ENCODE data around the gene TMEM196. TPM values are rescaled to one million over a fixed set of nuclear protein-coding genes. Genes with fewer than 3 reads are reported as not detected.

TMEM196 gene
- polyA plus RNA-seq, 3 donors = not detected

DNA sequence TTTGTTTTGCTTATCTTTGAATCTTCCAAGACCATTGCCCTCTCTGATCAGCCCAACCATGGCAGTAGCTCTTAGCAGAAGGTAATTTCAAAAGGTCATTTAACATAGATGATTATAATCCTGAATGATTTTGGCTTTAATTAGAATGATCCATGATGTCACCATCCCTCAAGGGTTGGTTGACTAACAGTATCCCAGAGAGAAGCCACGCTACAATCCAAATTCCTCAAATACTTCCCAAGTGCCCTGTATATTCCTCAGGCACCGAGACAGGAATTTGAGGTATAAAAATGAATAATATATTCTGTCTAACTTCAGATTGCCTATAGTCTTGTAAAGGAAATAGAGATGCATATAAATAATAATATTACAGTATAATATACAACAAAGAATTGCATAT, 42.1 kb upstream of the TMEM196 start:
- H3K4me1 Mint-ChIP-seq = no peaks in the 10 kb centered on the region

DNA sequence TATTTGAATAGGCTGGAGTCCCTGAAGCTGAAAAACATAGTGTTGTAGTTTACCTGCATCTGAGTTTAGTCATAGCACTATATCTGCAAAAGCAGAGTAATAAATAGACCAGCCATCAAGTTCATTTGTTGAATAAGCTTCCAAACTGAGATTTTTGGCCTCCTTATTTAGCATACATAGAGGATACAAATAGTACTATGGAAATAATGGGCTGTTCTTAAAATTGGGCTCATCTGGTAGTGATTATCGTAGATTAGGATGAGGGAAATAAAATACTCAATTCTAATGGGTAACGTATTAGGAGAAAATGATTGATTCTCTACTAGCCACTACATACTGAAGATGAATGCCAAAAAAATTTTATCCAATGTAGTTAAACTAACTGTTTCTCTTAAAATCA, 41.4 kb upstream of the TMEM196 start:
- WGBS (ENCODE audit: insufficient coverage) = no CpG with 5 or more reads among the region's 2 CpGs
- Mint-ChIP-seq H3K27ac (no peak overlapping the region), H3K4me3 (no peak overlapping the region), H3K4me1 (no peaks in the 10 kb centered on the region), H3K36me3 (no peaks in the 10 kb centered on the region), H3K9me3 (peaks cover 0 to 10% (median 5%) of the 10 kb centered on the region in 7 donors), H3K27me3 (ENCODE audit: low read depth in 3 of 3) (peaks cover 0 to 1% (median 1%) of the 10 kb centered on the region in 3 donors)
- intact Hi-C loops (cut with micrococcal nuclease) = no loop called here
- no peak for DNase-seq
- Histone ChIP-seq H3K4me3 (replicated peaks in 1 of 3; ENCODE audit: low read depth in 2 of 3, low read length in 3 of 3) (no peak overlapping the region), H4K20me1 (ENCODE audit: insufficient read depth, low read length) (no peaks in the 10 kb centered on the region), H3K27ac (ENCODE audit: low read depth in 1 of 2, low read length in 2 of 2) (no peak overlapping the region), H3K79me2 (ENCODE audit: insufficient read depth, low read length) (no peaks in the 10 kb centered on the region), H3K9me3 (replicated peaks in 1 of 2; ENCODE audit: control insufficient read depth in 1 of 2, insufficient read depth in 1 of 2, low read length in 2 of 2) (no peaks in the 10 kb centered on the region), H3K36me3 (replicated peaks in 1 of 2; ENCODE audit: control insufficient read depth in 1 of 2, insufficient read depth in 2 of 2, low read length in 2 of 2) (no peaks in the 10 kb centered on the region), H3K27me3 (ENCODE audit: control insufficient read depth in 2 of 2, insufficient read depth in 2 of 2, low read length in 2 of 2) (no peaks in the 10 kb centered on the region), H3K4me1 (ENCODE audit: control insufficient read depth in 1 of 2, insufficient read depth in 2 of 2, low read length in 2 of 2) (no peaks in the 10 kb centered on the region), H3K9ac (ENCODE audit: insufficient read depth, low read length, poor library complexity, severe bottlenecking) (no peak overlapping the region), H2AFZ (ENCODE audit: insufficient read depth, low read depth, low read length, poor library complexity, severe bottlenecking) (no peak overlapping the region), H3K4me2 (replicated peaks; ENCODE audit: extremely low read depth, low read length, poor library complexity, severe bottlenecking) (no peak overlapping the region)
- TF ChIP-seq, protein P1, sequence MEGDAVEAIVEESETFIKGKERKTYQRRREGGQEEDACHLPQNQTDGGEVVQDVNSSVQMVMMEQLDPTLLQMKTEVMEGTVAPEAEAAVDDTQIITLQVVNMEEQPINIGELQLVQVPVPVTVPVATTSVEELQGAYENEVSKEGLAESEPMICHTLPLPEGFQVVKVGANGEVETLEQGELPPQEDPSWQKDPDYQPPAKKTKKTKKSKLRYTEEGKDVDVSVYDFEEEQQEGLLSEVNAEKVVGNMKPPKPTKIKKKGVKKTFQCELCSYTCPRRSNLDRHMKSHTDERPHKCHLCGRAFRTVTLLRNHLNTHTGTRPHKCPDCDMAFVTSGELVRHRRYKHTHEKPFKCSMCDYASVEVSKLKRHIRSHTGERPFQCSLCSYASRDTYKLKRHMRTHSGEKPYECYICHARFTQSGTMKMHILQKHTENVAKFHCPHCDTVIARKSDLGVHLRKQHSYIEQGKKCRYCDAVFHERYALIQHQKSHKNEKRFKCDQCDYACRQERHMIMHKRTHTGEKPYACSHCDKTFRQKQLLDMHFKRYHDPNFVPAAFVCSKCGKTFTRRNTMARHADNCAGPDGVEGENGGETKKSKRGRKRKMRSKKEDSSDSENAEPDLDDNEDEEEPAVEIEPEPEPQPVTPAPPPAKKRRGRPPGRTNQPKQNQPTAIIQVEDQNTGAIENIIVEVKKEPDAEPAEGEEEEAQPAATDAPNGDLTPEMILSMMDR (IDR thresholded peaks at IDR 0.05) = no peak

More for the DNA sequence above, 42.1 kb upstream of the TMEM196 start:
- H3K4me2 ChIP-seq (replicated peaks; ENCODE audit: extremely low read depth, low read length, poor library complexity, severe bottlenecking) = no peak overlapping the region
- H4K20me1 ChIP-seq (ENCODE audit: insufficient read depth, low read length) = no peaks in the 10 kb centered on the region
- TF ChIP-seq, protein P1 (IDR thresholded peaks at IDR 0.05) = no peak
- intact Hi-C loops (cut with micrococcal nuclease) = no loop called here
- WGBS (ENCODE audit: insufficient coverage) = no CpG with 5 or more reads among the region's 2 CpGs
- Mint-ChIP-seq H3K36me3 (no peaks in the 10 kb centered on the region), H3K4me3 (no peak overlapping the region), H3K27ac (no peak overlapping the region), H3K27me3 (ENCODE audit: low read depth in 3 of 3) (peaks cover 0 to 2% (median 1%) of the 10 kb centered on the region in 3 donors), H3K9me3 (peaks cover 0 to 10% (median 5%) of the 10 kb centered on the region in 7 donors)
- H2AFZ ChIP-seq (ENCODE audit: insufficient read depth, low read depth, low read length, poor library complexity, severe bottlenecking) = no peak overlapping the region
- H3K27ac ChIP-seq (ENCODE audit: low read depth in 1 of 2, low read length in 2 of 2) = no peak overlapping the region
- no peaks in the 10 kb centered on the region for H3K4me1 ChIP-seq (ENCODE audit: control insufficient read depth in 1 of 2, insufficient read depth in 2 of 2, low read length in 2 of 2)
- no peaks in the 10 kb centered on the region for H3K27me3 ChIP-seq (ENCODE audit: control insufficient read depth in 2 of 2, insufficient read depth in 2 of 2, low read length in 2 of 2)
- no peak overlapping the region for H3K4me3 ChIP-seq (replicated peaks in 1 of 3; ENCODE audit: low read depth in 2 of 3, low read length in 3 of 3)
- DNase-seq = no peak
- no peak overlapping the region for H3K9ac ChIP-seq (ENCODE audit: insufficient read depth, low read length, poor library complexity, severe bottlenecking)
- no peaks in the 10 kb centered on the region for H3K36me3 ChIP-seq (replicated peaks in 1 of 2; ENCODE audit: control insufficient read depth in 1 of 2, insufficient read depth in 2 of 2, low read length in 2 of 2)
- H3K9me3 ChIP-seq (replicated peaks in 1 of 2; ENCODE audit: control insufficient read depth in 1 of 2, insufficient read depth in 1 of 2, low read length in 2 of 2) = no peaks in the 10 kb centered on the region
- H3K79me2 ChIP-seq (ENCODE audit: insufficient read depth, low read length) = no peaks in the 10 kb centered on the region

Measured in CD14-positive monocyte (primary cell).